HG03066 (cell line): ENCODE measurements around the gene RBCK1.
"Not testable (repeated sequence)": the region's sequence is repeated elsewhere in the genome, so short reads cannot be mapped to it uniquely, and the experiment has no call there.

Experiments
- ATAC-seq: cut with Tn5 transposase; IDR thresholded peaks from one replicate; pipeline ENCODE4 v1.9.1; 2021; ENCODE audit warnings: low read depth; ENCODE audit not compliant: unreplicated experiment

The RBCK1 gene

DNA sequence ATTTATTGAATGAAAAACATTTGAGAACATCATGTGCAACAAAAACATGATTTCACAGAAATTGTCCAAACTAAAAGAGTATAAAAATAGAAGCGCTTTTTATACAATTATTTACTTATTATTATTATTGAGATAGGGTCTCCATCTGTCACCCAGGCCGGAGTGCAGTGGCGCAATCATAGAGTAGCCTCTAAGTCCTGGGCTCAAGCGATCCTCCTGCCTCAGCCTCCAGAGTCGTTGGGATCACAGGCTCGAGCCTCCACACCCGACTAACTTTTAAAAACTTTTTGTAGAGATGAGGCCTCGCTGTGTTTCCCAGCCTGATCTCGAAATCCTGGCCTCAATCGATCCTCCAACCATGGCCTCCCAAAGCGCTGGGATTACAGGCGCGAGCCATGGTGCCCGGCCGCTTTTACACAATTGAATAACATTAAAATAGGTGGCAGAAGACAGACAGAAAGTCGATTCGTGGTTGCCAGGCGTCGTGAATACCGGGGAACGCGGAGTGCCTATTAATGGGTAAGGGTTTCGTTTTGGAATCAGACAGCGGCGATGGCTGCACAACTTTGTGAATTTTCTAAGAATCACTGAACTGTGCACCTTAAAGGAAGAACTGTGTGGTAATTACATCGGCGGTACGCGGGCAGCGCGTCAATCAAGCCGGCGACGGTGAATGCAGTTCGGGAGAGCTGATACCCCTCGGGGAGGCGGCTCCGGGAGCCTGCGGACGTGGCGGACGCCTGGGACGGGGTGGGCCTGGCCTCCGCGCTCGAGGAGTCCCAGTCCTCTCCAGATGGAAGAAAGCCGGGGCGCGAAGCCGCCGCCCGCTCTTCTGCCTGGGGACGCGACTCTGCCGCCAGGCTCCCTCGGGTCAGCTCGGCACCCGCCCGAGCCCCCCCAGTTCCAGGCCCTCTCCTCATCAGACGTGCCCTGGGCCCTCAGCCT lies 53.4 kb downstream of the RBCK1 start:
- peak; percentile 32 for ATAC-seq

DNA sequence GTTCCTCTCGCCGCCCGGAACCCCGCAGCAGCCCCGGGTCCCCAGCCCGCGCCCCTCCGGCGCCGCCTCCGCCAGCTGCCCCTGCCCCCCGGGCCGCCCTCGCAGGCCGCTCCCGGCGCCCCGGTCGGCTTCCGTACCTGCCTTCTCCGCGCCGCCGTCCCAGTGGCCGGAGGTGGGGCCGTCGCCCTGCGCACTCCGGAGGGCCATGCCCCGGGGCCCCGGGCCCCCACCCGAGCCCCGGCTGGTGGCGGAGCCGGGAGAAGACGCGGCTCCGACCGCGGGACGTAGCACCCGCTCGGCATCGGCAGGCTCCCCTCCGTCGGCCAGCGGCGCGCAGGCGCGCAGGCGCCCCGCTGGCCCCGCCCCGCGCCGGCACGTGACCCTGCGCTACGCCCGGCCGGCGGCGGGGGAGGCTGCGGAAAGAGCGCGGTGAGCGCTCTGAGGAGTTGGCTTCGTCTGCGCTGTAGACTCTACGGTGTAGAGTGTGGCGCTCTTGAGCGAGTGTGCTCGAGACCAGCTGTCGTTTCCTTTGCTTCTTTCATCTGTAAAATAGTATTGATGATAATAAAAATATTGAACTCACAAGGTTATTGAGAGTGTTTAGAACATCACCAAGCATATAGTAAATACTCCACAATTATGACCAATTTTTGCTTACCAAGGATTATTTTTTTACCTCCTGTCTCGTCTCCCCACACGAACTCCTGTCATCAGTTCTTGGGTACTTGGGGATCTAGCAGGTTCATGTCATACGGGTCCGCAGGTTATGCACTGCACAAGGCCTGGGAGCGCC lies 54.3 kb downstream of the RBCK1 start, which contains the start of gene TBC1D20:
Gene TBC1D20 (minus strand): TSS at position 335 of the 793 bp plus-strand sequence. CDS start 128 bp downstream, at position 207.
- peak; percentile 93 for ATAC-seq

DNA sequence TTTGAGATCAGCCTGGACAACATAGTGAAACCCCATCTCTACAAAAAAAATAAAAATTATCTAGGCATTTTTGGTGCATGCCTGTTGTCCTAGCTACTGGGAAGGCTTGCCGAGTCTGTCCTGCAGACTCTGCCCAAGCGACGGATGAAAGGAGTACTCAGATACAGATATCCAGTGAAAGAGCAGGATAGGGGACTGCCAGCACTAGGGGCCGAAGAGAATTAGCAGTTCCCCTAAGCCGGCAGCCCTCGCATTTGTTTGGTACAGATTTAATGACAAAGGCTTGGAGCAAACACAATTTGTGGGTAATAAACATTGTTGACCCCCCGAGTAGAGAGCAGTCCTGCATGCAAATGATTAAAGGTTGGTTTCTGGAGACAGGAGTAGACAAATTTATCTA lies 59.7 kb downstream of the RBCK1 start:
- ATAC-seq = no peak

DNA sequence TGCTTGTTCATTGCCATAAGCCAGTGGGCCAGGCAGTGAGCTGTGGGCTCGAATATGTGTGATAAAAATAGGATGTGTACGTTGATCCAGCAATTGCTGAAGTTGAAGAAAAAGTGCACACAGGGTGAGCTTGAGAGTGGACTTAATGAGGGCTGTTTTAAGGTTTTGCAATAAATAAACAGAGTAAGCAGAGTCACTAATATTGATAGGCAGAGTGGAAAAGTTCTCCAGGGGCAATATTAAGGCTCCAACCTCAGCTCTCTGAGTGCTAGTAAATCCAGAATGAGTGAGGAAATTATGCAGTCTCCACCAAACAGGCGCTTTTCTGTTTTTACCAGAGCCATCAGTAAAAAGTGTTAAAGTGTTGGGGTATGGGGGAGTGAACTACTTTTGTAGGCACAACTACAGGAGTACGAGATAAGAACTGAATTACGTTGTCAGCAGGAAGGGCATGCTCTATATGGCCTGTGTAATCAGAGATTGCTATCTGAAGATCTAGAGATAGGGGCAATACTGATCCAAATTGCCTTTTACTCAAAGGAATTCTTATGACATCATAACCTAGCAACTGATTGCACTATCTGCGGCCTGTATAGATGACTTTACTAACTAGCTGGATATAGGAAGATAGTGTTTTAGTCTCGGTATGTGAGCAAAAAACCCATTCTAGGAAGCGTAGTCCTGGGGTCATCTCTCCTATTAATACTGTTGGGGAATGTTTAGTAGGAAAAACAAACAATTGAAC lies 61.8 kb downstream of the RBCK1 start:
- ATAC-seq = no peak

DNA sequence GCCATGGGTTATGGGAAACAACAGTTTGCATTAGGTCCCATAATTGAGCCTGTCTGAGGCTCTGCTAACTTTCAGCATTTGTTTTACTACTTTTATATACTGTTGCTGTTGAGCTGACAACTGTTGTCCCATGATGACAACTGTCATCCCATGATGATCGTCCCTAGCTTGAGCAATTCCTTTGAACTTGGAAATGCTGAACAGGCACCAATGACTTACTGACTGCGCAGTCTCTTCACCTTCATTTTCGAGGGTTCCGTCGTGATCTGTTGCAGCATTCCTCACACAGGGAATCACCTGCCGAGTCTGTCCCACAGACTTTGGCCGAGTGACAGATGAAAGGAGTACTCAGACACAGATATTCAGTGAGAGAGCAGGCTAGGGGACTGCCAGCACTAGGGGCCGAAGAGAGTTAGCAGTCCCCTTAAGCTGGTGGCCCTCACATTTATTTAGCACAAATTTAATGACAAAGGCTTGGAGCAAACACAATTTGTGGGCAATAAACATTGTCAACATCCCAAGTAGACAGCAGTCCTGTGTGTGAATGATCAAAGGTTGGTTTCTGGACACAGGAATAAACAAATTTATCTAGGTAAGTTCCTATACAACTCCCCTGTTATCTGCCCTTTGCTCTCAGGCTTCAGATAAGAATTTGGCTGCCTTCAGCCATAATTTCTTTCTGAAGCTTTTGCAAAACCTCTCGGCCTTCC lies 64.2 kb downstream of the RBCK1 start:
- no peak for ATAC-seq

DNA sequence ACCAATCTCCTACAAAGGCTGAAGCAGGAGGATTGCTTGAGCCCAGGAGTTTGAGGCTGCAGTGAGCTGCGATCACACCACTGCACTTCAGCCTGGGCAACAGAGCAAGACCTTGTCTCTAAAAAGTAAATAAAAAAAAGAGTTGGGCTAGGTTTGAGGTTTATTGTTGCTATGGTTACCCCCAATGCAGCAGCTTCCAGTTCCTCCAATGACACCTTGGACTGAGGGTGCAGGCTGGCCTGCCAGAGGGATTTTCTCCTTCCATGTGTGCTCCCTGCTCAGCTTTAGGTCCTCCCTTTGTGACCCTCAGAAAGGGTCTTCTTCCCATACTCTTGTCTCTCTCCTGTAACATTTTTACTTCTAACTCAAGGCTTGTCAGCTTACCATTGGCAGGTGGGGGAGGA lies 64.8 kb downstream of the RBCK1 start:
- ATAC-seq = no peak

DNA sequence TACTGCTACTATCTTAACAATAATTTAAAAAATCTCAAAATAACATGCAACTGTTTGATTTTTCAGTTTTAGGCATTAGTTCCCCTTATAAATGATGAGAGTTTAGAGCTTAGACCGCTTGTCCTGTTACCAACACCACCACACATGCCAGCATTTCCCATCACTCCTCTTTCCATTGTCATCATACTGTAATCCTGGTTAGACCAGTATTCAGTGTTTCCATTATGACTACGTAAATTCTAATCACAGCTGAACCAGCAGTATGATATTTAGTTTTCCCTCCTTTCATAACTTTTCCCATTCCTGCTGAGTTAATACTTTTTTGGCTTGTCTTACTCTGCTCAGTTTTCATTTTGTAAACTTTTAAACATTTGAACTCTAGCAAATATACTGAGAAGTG lies 66.5 kb downstream of the RBCK1 start:
- ATAC-seq = no peak

DNA sequence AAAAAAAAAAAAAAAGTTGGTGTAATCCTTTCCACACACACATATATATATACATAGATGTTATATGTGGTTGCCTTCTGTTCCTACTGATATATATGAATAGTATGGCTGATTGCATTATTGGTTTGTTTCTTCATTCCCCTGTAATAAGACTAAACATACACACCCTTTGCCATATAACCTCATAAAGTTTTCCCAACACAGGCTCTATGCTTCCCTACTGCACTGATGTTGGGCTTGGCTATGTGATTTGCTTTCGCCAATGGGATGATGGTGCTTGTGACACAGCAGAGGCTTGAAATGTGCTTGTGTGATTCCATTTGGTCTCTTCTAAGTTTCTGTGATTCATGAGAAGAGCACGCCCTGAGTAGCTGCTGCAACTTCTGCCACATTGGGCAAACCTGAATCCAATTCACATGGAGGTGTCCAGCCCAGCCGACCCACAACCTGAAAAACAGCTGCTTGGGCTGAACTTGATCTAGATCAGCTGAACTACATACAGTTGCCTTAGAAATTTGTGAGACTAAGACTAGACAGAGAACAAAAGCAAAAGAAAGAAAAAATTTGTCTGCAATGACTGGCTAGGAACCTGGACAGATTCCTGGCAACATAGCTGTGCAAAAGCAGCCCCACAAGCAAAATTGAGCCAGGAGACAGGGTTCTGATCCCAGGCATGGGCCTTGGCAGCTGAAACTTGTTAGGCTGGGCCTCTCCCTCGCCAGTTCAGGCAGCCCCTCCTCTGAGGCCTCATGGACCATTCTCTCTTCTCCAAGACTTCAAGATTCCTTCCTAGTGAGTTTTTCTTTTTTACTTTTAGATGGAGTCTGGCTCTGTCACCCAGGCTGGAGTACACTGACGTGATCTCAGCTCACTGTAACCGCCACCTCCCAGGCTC lies 67.6 kb downstream of the RBCK1 start:
- ATAC-seq = no peak

DNA sequence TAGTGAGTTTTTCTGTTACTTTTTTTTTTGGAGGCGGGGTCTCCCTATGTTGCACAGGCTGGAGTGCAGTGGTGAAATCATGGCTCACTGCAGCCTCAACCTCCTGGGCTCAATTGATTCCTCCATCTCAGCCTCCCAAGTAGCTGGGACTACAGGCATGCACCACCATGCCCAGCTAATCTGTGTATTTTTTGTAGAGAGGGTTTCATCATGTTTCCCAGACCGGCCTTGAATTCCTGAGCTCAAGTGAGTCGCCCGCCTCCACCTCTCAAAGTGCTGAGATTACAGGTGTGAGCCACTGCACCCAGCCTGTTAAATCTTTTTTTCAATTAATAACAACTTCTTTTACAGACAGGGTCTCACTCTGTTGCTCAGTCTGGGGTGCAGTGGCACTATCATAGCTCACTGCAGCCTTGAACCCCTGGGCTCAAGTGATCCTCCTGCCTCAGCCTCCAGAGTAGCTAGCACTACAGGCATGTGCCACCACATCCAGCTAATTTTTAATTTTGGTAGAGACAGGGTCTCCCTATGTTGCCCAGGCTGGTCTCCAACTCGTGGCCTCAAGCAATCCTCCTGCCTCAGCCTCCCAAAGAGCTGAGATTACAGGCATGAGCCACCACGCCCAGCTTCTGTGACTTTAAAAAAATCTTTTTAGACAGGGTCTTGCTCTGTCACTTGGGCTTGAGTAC lies 68.6 kb downstream of the RBCK1 start:
- not testable (repeated sequence) for ATAC-seq

DNA sequence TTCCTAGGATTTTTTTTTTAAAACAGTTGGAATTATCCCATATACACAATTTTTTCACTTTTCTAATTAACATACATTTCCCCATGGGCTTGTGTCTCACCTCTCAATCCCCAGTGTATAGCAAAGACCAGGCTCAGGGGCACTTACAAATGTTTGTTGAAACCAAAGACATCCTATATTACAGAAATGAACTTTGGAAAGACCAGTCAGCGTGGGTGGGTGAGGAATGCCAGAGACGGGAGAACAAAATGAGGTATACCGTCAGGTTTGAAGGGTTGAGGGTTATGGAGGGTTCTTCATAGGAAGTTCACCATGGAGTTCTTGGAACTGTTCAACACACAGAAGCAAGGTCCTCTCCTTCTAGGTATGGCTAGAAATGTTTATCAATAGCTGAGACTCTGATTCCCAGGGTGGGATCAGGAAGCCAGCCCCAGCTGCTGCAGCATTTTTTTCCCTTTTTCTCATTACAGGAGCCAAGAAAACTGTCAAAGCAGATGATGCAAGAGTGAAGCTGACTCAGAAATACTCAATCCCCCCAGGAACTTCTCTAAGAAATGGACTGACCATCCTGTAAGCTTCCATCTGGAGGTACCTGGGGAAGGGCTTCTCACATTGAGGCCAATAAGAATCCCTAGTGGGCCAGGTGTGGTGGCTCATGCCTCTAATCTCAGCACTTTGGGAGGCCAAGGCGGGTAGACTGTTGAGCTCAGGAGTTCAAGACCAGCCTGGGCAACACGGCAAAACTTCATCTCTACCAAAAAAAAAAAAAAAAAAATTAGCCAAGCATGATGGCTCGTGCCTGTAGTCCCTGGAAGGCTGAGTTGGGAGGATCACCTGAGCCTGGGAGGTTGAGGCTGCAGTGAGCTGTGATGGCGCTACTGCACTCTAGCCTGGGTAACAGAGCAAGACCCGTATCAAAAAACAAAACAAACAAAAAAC lies 70.2 kb downstream of the RBCK1 start:
- ATAC-seq = no peak

DNA sequence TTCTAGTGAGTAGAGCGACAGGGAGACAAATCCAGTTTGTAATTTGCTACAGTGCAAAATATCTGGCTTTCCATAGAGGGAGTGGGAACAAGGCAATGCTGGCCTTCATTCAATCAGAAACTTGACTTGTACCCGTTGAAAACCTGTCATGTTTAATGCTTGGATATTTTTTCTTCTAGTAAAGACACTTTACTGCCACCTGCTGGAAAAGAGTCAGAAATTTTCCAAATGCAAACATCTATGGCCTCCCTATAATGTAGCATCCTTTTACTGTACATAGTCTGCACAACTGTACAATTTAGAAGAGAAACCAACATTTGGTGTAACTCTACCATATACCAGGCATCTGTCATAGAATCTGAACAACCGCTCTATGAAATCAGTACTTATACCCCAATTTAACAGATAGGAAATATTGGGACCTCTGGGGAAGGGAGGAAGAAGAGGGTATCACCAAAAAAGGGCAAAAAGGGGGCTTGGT lies 70.9 kb downstream of the RBCK1 start:
- ATAC-seq = no peak

DNA sequence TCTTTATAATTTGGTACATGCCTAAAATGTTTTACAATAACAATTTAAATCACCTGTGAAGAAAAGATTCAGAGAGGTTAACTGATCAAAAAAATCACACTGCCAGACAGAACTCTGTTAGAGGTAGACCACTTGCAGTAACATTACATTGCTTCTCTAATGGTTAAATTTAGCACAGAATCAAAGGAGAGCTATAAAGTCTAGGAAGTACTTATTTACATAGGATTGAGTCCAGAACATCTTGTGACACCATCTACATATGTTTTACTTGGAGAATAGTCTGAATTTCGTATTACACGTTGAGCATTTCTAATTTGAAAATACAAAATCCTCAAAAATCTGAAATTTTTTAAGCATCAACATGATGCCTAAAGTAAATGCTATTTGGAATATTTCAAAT lies 71.4 kb downstream of the RBCK1 start:
- ATAC-seq = no peak

DNA sequence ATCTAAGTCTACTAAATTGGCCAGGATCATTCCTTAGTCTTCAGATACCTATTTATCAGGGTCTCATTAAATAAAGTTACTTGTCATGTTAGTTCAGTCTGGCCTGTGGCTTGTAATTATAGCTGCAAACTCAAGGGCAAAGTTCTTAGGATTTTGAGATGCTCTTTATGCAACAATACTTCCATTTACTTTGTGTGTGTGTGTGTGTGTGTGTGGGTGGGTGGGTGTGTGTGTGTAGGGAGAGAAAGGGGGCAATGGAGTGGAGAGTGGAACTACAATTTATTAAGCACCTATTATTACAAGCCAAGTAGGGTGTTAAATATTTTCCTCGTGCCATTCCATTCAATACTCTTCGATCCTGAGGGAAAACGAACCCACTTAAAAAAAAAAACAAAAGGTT lies 71.9 kb downstream of the RBCK1 start:
- no peak for ATAC-seq

DNA sequence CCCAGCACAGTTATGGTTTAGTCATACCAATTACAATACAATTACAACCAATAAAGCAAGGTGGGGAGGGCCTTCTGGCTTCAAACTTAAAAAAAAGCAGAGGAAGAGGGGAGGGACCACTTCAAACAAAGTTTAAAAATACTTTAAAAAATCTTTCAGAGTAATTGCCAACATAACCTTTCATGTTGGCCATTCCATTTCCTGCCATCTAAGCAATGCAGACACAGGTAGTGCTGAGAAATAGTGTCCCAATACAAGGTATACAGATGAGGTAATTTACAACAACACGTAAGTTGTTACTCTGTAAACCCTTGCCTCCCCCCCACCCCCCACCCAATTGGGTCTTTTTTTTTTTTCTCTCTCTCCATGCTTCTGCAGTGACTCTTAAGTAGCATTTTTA lies 73.1 kb downstream of the RBCK1 start:
- no peak for ATAC-seq
